ENCODE results near the gene PFKL.

Gene PFKL

GRCh38 chr21:44374601-44375280, 74.9 kb downstream of the PFKL start:
- no peak for DNase-seq (ENCODE audit: low spot score)
- no peak for TF ChIP-seq CTCF (IDR thresholded peaks at IDR 0.05; ENCODE audit: extremely low read depth, insufficient read depth, missing control alignments)
- in situ Hi-C loops (cut with MboI; ENCODE audit: low pct_unique_long_range_greater_than_20kb, low sequenced_read_pairs, unreplicated experiment) = no loop called here

- no peak for TF ChIP-seq CTCF (IDR thresholded peaks at IDR 0.05; ENCODE audit: extremely low read depth, insufficient read depth, missing control alignments)
- no peak for DNase-seq (ENCODE audit: low spot score)
- in situ Hi-C loops (cut with MboI; ENCODE audit: low pct_unique_long_range_greater_than_20kb, low sequenced_read_pairs, unreplicated experiment) = no loop called here
Observed at GRCh38 chr21:44375281-44375651, 75.4 kb downstream of the PFKL start.

- in situ Hi-C loops (cut with MboI; ENCODE audit: low pct_unique_long_range_greater_than_20kb, low sequenced_read_pairs, unreplicated experiment) = no loop called here
- TF ChIP-seq CTCF (IDR thresholded peaks at IDR 0.05; ENCODE audit: extremely low read depth, insufficient read depth, missing control alignments) = no peak
- DNase-seq (ENCODE audit: low spot score) = no peak
Observed at GRCh38 chr21:44375761-44376241, 75.9 kb downstream of the PFKL start.

- in situ Hi-C loops (cut with MboI; ENCODE audit: low pct_unique_long_range_greater_than_20kb, low sequenced_read_pairs, unreplicated experiment) = no loop called here
- no peak for DNase-seq (ENCODE audit: low spot score)
- TF ChIP-seq CTCF (IDR thresholded peaks at IDR 0.05; ENCODE audit: extremely low read depth, insufficient read depth, missing control alignments) = no peak
Observed at GRCh38 chr21:44376606-44377005, 76.8 kb downstream of the PFKL start.
